Cardiac muscle cell (in vitro differentiated cells and primary cell): ENCODE data around the gene MEI4. TPM values are rescaled to one million over a fixed set of nuclear protein-coding genes. Genes with fewer than 3 reads are reported as not detected.

Experiments
- DNase-seq, 2 donors: peaks; one replicate each; pipeline versions ENCODE4 v3.0.0 to v3.0.0-alpha.2; 2010 to 2017; ENCODE audit warnings: low read depth in 1 of 2, low spot score in 1 of 2
- H3K27ac ChIP-seq: fragments of 200-600 bp; sonication (generic); 2 replicates; pipeline ENCODE4 v1.5.1; 2016
- H3K27me3 ChIP-seq: fragments of 200-600 bp; sonication (generic); 2 replicates; pipeline ENCODE4 v1.6.0; 2016; ENCODE audit warnings: control low read depth
- H3K36me3 ChIP-seq: fragments of 200-600 bp; sonication (generic); 2 replicates; pipeline ENCODE4 v1.5.1; 2016; ENCODE audit warnings: control low read depth
- H3K4me1 ChIP-seq: fragments of 200-600 bp; sonication (generic); 2 replicates; pipeline ENCODE4 v1.8.1; 2017; ENCODE audit warnings: low read depth, mild to moderate bottlenecking, mixed run types
- H3K4me3 ChIP-seq: fragments of 200-600 bp; sonication (generic); 2 replicates; pipeline ENCODE4 v1.5.1; 2016; ENCODE audit warnings: mild to moderate bottlenecking
- H3K9me3 ChIP-seq: fragments of 200-600 bp; sonication (generic); 2 replicates; pipeline ENCODE4 v1.5.1; 2017; ENCODE audit warnings: low read depth, mild to moderate bottlenecking, control low read depth
- polyA plus RNA-seq: library from polyadenylated mRNA; unstranded; fragments of >200 nt; fragmentation: Nextera tagmentation; extraction: Ambion mirVana; gene quantifications from 2 replicates; pipeline ENCODE4 v1.2.1, GENCODE V29; 2016
- total RNA-seq: library from RNA; depleted of rRNA; stranded (reverse); fragments of >200 nt; gene quantifications from 2 replicates; pipeline ENCODE4 v1.2.3, GENCODE V29; 2016
- TF ChIP-seq, protein P1 (sequence below): IDR thresholded peaks from 2 replicates; pipeline ENCODE4 v1.5.1; 2012; ENCODE audit warnings: low read depth, mild to moderate bottlenecking, low read length

The MEI4 gene, protein sequence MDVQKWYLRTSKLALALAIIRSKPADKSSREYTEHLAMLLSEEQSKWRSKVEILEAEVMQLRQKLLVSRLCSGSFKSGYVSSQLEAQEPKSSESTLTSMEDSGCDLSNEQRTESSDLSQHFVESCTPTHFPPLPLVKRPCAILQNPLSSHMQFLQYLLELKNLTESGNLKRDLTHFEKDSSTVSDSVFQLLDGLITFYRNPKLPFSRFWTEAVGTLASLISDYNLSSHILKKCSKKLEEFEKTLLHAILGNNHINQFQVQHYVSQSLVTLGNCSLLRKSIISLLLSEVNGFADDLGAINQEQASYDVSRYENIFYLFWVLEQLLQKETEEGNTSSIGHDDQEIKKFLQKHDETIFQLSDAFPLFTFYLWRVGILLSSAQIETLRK
- 0.21 and 0.36 TPM in 2 replicates for total RNA-seq
- polyA plus RNA-seq, result 0.15 and 0.64 TPM in 2 replicates

DNA sequence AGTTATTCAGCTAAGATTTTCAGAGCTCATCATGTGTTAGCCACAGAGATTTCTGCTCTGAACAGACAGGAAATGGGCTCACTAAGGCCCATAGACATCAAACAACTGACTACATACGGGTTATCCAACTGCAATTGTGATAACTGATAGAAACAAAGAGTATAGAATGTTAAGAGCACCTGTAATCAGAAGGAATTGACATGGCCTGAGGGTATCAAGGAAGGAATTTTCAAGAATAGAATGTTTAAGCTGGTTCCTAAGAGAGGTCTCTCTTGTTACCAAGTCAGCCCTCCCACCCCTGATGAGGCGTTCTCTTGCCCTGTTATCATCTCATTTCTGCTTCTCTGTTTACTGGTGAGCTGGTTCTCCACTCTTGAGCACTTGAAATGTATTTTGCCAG, at the start of gene MEI4:
TSS of gene MEI4 (plus strand) at position 301 of the 400 bp plus-strand sequence. CDS start 37,633 bp downstream, outside the sequence.
- Histone ChIP-seq H3K4me3 (no peak within 1 kb of the TSS), H3K4me1 (no peaks in the 10 kb centered on the region), H3K9me3 (no peaks in the 10 kb centered on the region), H3K36me3 (no peaks in the 10 kb centered on the region), H3K27ac (no peak within 1 kb of the TSS), H3K27me3 (no peaks in the 10 kb centered on the region)
- DNase-seq, result no peak
- TF ChIP-seq, protein P1, sequence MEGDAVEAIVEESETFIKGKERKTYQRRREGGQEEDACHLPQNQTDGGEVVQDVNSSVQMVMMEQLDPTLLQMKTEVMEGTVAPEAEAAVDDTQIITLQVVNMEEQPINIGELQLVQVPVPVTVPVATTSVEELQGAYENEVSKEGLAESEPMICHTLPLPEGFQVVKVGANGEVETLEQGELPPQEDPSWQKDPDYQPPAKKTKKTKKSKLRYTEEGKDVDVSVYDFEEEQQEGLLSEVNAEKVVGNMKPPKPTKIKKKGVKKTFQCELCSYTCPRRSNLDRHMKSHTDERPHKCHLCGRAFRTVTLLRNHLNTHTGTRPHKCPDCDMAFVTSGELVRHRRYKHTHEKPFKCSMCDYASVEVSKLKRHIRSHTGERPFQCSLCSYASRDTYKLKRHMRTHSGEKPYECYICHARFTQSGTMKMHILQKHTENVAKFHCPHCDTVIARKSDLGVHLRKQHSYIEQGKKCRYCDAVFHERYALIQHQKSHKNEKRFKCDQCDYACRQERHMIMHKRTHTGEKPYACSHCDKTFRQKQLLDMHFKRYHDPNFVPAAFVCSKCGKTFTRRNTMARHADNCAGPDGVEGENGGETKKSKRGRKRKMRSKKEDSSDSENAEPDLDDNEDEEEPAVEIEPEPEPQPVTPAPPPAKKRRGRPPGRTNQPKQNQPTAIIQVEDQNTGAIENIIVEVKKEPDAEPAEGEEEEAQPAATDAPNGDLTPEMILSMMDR, result no peak

DNA sequence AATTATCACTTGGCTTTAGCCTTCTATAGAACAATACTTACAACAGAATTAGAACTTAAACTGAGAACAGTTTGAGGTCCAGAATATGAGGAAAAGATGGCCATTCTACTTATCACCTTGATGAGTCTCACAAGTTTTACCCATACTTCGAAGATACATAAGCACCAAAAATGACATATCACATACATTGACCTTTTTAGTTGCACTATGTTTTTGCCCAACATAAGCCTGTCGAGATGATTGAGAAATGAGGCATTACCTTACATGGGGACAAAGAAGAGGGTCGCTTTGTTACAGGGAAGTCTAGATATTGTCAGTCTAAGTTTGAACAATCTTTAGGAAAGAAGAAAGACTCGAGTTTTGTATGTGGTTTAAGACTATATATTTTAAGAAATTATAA, 48.4 kb upstream of the MEI4 start:
- H3K27ac ChIP-seq, result no peak overlapping the region
- no peaks in the 10 kb centered on the region for H3K36me3 ChIP-seq
- no peaks in the 10 kb centered on the region for H3K4me1 ChIP-seq
- DNase-seq, result no peak
- no peak overlapping the region for H3K4me3 ChIP-seq
- H3K9me3 ChIP-seq, result no peaks in the 10 kb centered on the region
- no peaks in the 10 kb centered on the region for H3K27me3 ChIP-seq
- TF ChIP-seq, protein P1, result no peak

DNA sequence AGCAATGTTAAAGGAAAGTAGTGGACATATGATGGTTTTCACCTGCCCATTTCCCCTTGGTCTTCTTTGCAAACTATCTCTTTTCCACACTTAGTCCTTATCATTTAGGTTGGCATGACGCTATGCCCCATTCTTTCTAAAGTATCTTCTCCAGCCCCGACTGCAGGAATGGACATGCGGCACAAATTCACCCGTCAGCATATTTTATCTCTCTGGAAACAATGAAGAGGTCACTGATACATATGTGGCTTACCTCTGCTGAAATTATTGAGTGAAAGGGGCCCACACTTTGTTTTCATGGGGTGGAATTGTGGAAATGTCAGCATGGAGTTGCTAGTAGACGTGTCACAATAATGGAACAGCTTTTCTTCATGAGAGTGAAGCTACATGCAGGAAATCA, 45.8 kb upstream of the MEI4 start:
- Histone ChIP-seq H3K27me3 (no peaks in the 10 kb centered on the region), H3K36me3 (no peaks in the 10 kb centered on the region), H3K4me3 (no peak overlapping the region), H3K27ac (no peak overlapping the region), H3K9me3 (no peaks in the 10 kb centered on the region), H3K4me1 (no peaks in the 10 kb centered on the region)
- no peak for DNase-seq
- TF ChIP-seq, protein P1, result no peak

DNA sequence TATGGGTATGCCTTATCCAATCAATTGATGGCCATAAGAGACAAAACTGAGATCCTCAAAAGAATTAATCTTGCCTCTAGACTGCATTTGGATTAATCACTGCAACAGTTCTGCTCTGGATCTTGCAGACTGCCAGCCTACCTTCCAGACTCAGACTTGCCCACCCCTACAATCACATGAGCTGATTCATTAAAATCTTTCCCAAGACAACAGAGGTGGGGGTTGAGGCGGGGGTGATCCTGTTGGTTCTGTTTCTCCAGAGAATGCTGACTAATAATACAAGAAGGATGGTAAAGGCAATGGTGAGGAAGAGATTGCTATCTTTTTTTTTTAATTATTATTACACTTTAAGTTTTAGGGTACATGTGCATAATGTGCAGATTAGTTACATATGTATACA, 43.7 kb upstream of the MEI4 start:
- Histone ChIP-seq H3K27ac (no peak overlapping the region), H3K4me3 (no peak overlapping the region), H3K27me3 (no peaks in the 10 kb centered on the region), H3K4me1 (no peaks in the 10 kb centered on the region), H3K36me3 (no peaks in the 10 kb centered on the region), H3K9me3 (no peaks in the 10 kb centered on the region)
- DNase-seq, result no peak
- TF ChIP-seq, protein P1, result no peak

DNA sequence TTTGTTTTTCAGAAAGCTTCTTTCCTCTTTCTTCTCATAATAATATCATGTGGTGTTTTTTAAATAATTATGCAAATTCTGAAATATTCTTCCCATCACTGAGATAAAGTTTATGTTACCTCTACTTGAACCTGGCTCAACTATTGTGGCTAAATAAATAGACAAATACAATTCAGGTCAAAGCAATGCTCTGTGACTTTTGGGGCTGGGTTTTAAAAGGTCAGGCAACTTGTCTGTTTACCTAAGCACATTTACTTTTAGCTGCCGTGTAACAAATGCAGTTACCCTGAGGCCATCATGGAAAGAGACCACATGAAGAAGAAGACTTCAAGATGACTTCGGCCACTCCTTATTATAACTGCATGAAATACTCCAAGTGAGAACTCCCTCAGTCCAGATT, 33.7 kb upstream of the MEI4 start:
- Histone ChIP-seq H3K4me3 (no peak overlapping the region), H3K27ac (no peak overlapping the region), H3K9me3 (no peaks in the 10 kb centered on the region), H3K27me3 (no peaks in the 10 kb centered on the region), H3K4me1 (no peaks in the 10 kb centered on the region), H3K36me3 (no peaks in the 10 kb centered on the region)
- DNase-seq, result no peak
- TF ChIP-seq, protein P1, result no peak
